Epithelial cell of prostate (primary cell): ENCODE measurements around the gene OLFML2B.
A peak's percentile ranks its signal among the peaks of the same experiment; 100 is the strongest.

ENCODE experiments used
- DNase-seq: peaks from one replicate; pipeline ENCODE4 v3.0.0-alpha.2; 2011; ENCODE audit warnings: low read depth, low spot score
- H3K27ac ChIP-seq: fragments of 450-650 bp; 2 replicates; pipeline ENCODE4 v1.5.1; 2017; ENCODE audit warnings: mild to moderate bottlenecking

OLFML2B gene

GRCh38 chr1:162009501-162010174 is 14.0 kb downstream of the OLFML2B start:
- DNase-seq = no peak
- H3K27ac ChIP-seq = no peak overlapping the region

- no peak for DNase-seq
- H3K27ac ChIP-seq = no peak overlapping the region
Measured at GRCh38 chr1:162008799-162009198, 14.9 kb downstream of the OLFML2B start.

- no peak overlapping the region for H3K27ac ChIP-seq
- no peak for DNase-seq
Measured at GRCh38 chr1:162007466-162007865, 16.2 kb downstream of the OLFML2B start.

GRCh38 chr1:162006081-162006480 is 17.6 kb downstream of the OLFML2B start:
- H3K27ac ChIP-seq = no peak overlapping the region
- DNase-seq = no peak

GRCh38 chr1:162004441-162004950 is 19.2 kb downstream of the OLFML2B start:
- H3K27ac ChIP-seq = no peak overlapping the region
- DNase-seq = no peak

GRCh38 chr1:162003830-162004215 is 19.8 kb downstream of the OLFML2B start:
- peak; percentile 29 for DNase-seq
- H3K27ac ChIP-seq = no peak overlapping the region

- no peak for DNase-seq
- H3K27ac ChIP-seq = no peak overlapping the region
Measured at GRCh38 chr1:162003061-162003829, 20.4 kb downstream of the OLFML2B start.

GRCh38 chr1:162000053-162000420 is 23.6 kb downstream of the OLFML2B start:
- DNase-seq = no peak
- H3K27ac ChIP-seq = no peak overlapping the region

GRCh38 chr1:161999301-162000052 is 24.2 kb downstream of the OLFML2B start:
- no peak for DNase-seq
- H3K27ac ChIP-seq = no peak overlapping the region

GRCh38 chr1:161998811-161999210 is 24.9 kb downstream of the OLFML2B start:
- no peak for DNase-seq
- no peak overlapping the region for H3K27ac ChIP-seq

- DNase-seq = no peak
- no peak overlapping the region for H3K27ac ChIP-seq
Measured at GRCh38 chr1:161997152-161997551, 26.5 kb downstream of the OLFML2B start.

- no peak overlapping the region for H3K27ac ChIP-seq
- DNase-seq = no peak
Measured at GRCh38 chr1:161994175-161994668, 29.4 kb downstream of the OLFML2B start.

GRCh38 chr1:161993576-161993975 is 30.1 kb downstream of the OLFML2B start:
- no peak for DNase-seq
- no peak overlapping the region for H3K27ac ChIP-seq

- no peak overlapping the region for H3K27ac ChIP-seq
- DNase-seq = no peak
Measured at GRCh38 chr1:161989786-161990185, 33.9 kb downstream of the OLFML2B start.

GRCh38 chr1:161989108-161989507 is 34.6 kb downstream of the OLFML2B start:
- no peak overlapping the region for H3K27ac ChIP-seq

GRCh38 chr1:161988413-161988812 is 35.3 kb downstream of the OLFML2B start:
- no peak overlapping the region for H3K27ac ChIP-seq
- DNase-seq = no peak

More at GRCh38 chr1:161989108-161989507, 34.6 kb downstream of the OLFML2B start:
- no peak for DNase-seq

- H3K27ac ChIP-seq = no peak overlapping the region
- no peak for DNase-seq
Measured at GRCh38 chr1:161987872-161988271, 35.8 kb downstream of the OLFML2B start.

GRCh38 chr1:161987303-161987702 is 36.4 kb downstream of the OLFML2B start:
- H3K27ac ChIP-seq = no peak overlapping the region
- DNase-seq = no peak

GRCh38 chr1:161986328-161986727 is 37.3 kb downstream of the OLFML2B start:
- no peak overlapping the region for H3K27ac ChIP-seq
- DNase-seq = no peak

- DNase-seq = no peak
- H3K27ac ChIP-seq = no peak overlapping the region
Measured at GRCh38 chr1:161985301-161985822, 38.3 kb downstream of the OLFML2B start.
